Stromal cell of bone marrow (primary cell): ENCODE measurements around the gene VPS9D1.
"Not testable (repeated sequence)": the region's sequence is repeated elsewhere in the genome, so short reads cannot be mapped to it uniquely, and the experiment has no call there.

Source experiments
- DNase-seq: peaks from one replicate; pipeline ENCODE4 v3.0.0-alpha.2; 2012; ENCODE audit warnings: low read depth

The VPS9D1 gene

GRCh38 chr16:89709716-89710432 is 10.8 kb downstream of the VPS9D1 start:
- no peak for DNase-seq

- no peak for DNase-seq
Observed at GRCh38 chr16:89709166-89709565, 11.5 kb downstream of the VPS9D1 start.

- no peak for DNase-seq
Observed at GRCh38 chr16:89708481-89708931, 12.2 kb downstream of the VPS9D1 start.

GRCh38 chr16:89707695-89708094 is 13.0 kb downstream of the VPS9D1 start:
- DNase-seq = no peak

GRCh38 chr16:89706518-89707260 is 14.0 kb downstream of the VPS9D1 start:
- DNase-seq = no peak

- DNase-seq = no peak
Observed at GRCh38 chr16:89705006-89705405, 15.7 kb downstream of the VPS9D1 start.

- DNase-seq = no peak
Observed at GRCh38 chr16:89704281-89704680, 16.4 kb downstream of the VPS9D1 start.

- DNase-seq = no peak
Observed at GRCh38 chr16:89701425-89702406, 19.0 kb downstream of the VPS9D1 start, which contains the start of gene SPATA2L. SPATA2L (minus strand) TSS chr16:89701705; CDS start chr16:89701232, 473 bp downstream.

GRCh38 chr16:89700649-89701424 is 19.9 kb downstream of the VPS9D1 start:
- DNase-seq = no peak

GRCh38 chr16:89700100-89700648 is 20.5 kb downstream of the VPS9D1 start:
- peak; percentile 84 for DNase-seq

- DNase-seq = not testable (repeated sequence)
Observed at GRCh38 chr16:89699629-89700099, 21.0 kb downstream of the VPS9D1 start.

GRCh38 chr16:89698717-89699116 is 22.0 kb downstream of the VPS9D1 start:
- not testable (repeated sequence) for DNase-seq

- DNase-seq = no peak
Observed at GRCh38 chr16:89697616-89698331, 22.9 kb downstream of the VPS9D1 start.

GRCh38 chr16:89697161-89697615 is 23.5 kb downstream of the VPS9D1 start:
- no peak for DNase-seq

GRCh38 chr16:89696670-89697128 is 24.0 kb downstream of the VPS9D1 start:
- no peak for DNase-seq

GRCh38 chr16:89695875-89696669 is 24.6 kb downstream of the VPS9D1 start:
- DNase-seq = no peak

- DNase-seq = no peak
Observed at GRCh38 chr16:89695086-89695874, 25.4 kb downstream of the VPS9D1 start.

GRCh38 chr16:89694784-89695085 is 26.0 kb downstream of the VPS9D1 start:
- not testable (repeated sequence) for DNase-seq
